Stimulated activated CD8-positive, alpha-beta memory T cell treated with anti-CD3 and anti-CD28 coated beads, Interleukin-7, amount 100 ng/mL, for 1 hour (primary cell): ENCODE measurements around the gene BRI3BP.

Source experiments
- DNase-seq, 2 donors: peaks; one replicate each; pipeline ENCODE4 v3.0.0-alpha.2; 2020; ENCODE audit warnings: low read depth in 2 of 2

BRI3BP gene

GRCh38 chr12:124993626-124994436 is at the start of gene BRI3BP:
BRI3BP (plus strand) TSS chr12:124993645; CDS start chr12:124993791, 146 bp downstream.
- no peak for DNase-seq

- DNase-seq = no peak
These were observed 47.0 kb upstream of the BRI3BP start for GRCh38 chr12:124946447-124946793.

GRCh38 chr12:124947013-124947412 is 46.4 kb upstream of the BRI3BP start:
- no peak for DNase-seq

- DNase-seq = no peak
These were observed 45.7 kb upstream of the BRI3BP start for GRCh38 chr12:124947561-124948398.

GRCh38 chr12:124949066-124949465 is 44.4 kb upstream of the BRI3BP start:
- DNase-seq = no peak

GRCh38 chr12:124949779-124950728 is 43.4 kb upstream of the BRI3BP start:
- DNase-seq = no peak

- no peak for DNase-seq
These were observed 41.1 kb upstream of the BRI3BP start for GRCh38 chr12:124952295-124952694.

- no peak for DNase-seq
These were observed 40.6 kb upstream of the BRI3BP start for GRCh38 chr12:124952801-124953200.

GRCh38 chr12:124953689-124954405 is 39.6 kb upstream of the BRI3BP start:
- no peak for DNase-seq

GRCh38 chr12:124954771-124955170 is 38.7 kb upstream of the BRI3BP start:
- no peak for DNase-seq

- DNase-seq = no peak
These were observed 36.9 kb upstream of the BRI3BP start for GRCh38 chr12:124956571-124956970.

GRCh38 chr12:124961055-124961454 is 32.4 kb upstream of the BRI3BP start:
- DNase-seq = no peak

- no peak for DNase-seq
These were observed 30.2 kb upstream of the BRI3BP start for GRCh38 chr12:124963211-124963610.

GRCh38 chr12:124964251-124964650 is 29.2 kb upstream of the BRI3BP start:
- no peak for DNase-seq

GRCh38 chr12:124964836-124965462 is 28.5 kb upstream of the BRI3BP start:
- DNase-seq = no peak

GRCh38 chr12:124967016-124967739 is 26.3 kb upstream of the BRI3BP start:
- DNase-seq = no peak

GRCh38 chr12:124968656-124969055 is 24.8 kb upstream of the BRI3BP start:
- DNase-seq = no peak

GRCh38 chr12:124970647-124971402 is 22.6 kb upstream of the BRI3BP start:
- DNase-seq = no peak

GRCh38 chr12:124971603-124972002 is 21.8 kb upstream of the BRI3BP start:
- no peak for DNase-seq
